ENCODE results near the gene VPS37B. TPM values are rescaled to one million over a fixed set of nuclear protein-coding genes. Genes with fewer than 3 reads are reported as not detected.

VPS37B gene
- total and polyA plus RNA-seq, 2 experiments from 2014 or later, result 31.7 to 47.3 TPM

- Histone ChIP-seq H3K36me3 (no peaks in the 10 kb centered on the region), H3K4me3 (no peak overlapping the region), H3K27ac (no peak overlapping the region), H3K27me3 (no peaks in the 10 kb centered on the region), H3K9me3 (ENCODE audit: low read depth) (no peaks in the 10 kb centered on the region), H3K4me1 (ENCODE audit: low read depth) (peaks cover 11% of the 10 kb centered on the region)
- TF ChIP-seq, protein P1, sequence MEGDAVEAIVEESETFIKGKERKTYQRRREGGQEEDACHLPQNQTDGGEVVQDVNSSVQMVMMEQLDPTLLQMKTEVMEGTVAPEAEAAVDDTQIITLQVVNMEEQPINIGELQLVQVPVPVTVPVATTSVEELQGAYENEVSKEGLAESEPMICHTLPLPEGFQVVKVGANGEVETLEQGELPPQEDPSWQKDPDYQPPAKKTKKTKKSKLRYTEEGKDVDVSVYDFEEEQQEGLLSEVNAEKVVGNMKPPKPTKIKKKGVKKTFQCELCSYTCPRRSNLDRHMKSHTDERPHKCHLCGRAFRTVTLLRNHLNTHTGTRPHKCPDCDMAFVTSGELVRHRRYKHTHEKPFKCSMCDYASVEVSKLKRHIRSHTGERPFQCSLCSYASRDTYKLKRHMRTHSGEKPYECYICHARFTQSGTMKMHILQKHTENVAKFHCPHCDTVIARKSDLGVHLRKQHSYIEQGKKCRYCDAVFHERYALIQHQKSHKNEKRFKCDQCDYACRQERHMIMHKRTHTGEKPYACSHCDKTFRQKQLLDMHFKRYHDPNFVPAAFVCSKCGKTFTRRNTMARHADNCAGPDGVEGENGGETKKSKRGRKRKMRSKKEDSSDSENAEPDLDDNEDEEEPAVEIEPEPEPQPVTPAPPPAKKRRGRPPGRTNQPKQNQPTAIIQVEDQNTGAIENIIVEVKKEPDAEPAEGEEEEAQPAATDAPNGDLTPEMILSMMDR (IDR thresholded peaks at IDR 0.05; ENCODE audit: low read depth, low read length), result no peak
- no peak for DNase-seq (ENCODE audit: low read depth in 1 of 2, low spot score in 1 of 2)
Observed at GRCh38 chr12:122850695-122851350, 45.1 kb downstream of the VPS37B start.

DNA sequence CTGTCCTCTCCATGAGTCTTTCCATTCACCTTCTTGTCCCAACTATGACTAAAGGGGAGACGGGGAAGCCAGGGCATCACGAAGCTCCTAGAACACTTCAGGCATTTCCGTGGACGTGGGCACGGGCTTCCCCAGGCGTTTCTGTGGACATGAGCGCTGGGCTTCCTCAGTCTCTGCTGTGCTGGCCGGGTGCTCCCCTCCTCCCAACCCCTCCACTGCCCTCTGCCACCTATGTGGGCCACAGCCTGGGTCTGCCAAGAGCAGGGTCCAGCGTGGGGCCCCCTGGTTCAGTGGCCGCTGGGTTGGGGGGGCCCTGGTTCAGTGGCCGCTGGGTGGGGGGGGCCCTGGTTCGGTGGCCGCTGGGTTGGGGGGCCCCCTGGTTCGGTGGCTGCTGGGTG, 45.9 kb downstream of the VPS37B start:
- Histone ChIP-seq H3K27ac (no peak overlapping the region), H3K4me1 (ENCODE audit: low read depth) (peaks cover 11% of the 10 kb centered on the region), H3K9me3 (ENCODE audit: low read depth) (no peaks in the 10 kb centered on the region), H3K4me3 (no peak overlapping the region), H3K27me3 (no peaks in the 10 kb centered on the region), H3K36me3 (no peaks in the 10 kb centered on the region)
- DNase-seq (ENCODE audit: low read depth in 1 of 2, low spot score in 1 of 2), result no peak
- TF ChIP-seq, protein P1 (IDR thresholded peaks at IDR 0.05; ENCODE audit: low read depth, low read length), result no peak

DNA sequence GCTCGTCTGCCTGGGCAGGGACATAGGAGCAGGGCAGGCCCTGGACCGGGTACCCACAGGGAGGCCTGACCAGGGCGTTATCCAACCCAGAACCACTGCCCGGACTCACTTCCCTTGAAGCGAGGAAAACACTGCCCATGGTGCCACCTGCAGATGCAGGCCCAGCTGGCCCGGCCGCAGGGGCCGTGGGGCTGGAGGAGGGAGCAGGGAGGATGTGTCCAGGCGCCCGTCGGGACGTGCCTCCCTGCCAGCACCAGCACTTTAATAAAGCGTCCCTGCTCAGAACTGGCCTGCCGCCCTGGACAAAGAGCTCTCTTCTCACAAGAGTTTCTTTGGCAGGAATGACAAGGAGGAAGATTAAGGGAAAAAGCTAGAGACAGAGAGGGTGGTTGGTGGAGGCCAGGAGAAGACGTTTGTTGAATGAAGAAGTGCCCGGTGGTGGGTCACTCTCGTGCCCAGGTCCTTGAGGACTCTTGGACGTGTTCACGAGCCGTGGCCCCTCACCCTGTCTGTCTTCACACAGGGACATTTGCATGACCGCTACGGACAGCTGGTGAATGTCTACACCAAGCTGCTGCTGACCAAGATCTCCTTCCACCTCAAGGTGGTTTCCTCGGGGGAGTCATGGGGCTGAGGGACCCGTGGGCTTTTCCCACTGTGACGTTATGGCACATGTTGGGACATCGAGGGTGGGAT, 46.4 kb downstream of the VPS37B start:
- Histone ChIP-seq H3K4me1 (ENCODE audit: low read depth) (peaks cover 11% of the 10 kb centered on the region), H3K27me3 (no peaks in the 10 kb centered on the region), H3K36me3 (no peaks in the 10 kb centered on the region), H3K9me3 (ENCODE audit: low read depth) (no peaks in the 10 kb centered on the region), H3K27ac (no peak overlapping the region), H3K4me3 (no peak overlapping the region)
- TF ChIP-seq, protein P1 (IDR thresholded peaks at IDR 0.05; ENCODE audit: low read depth, low read length), result no peak
- no peak for DNase-seq (ENCODE audit: low read depth in 1 of 2, low spot score in 1 of 2)

GRCh38 chr12:122848471-122849351, 47.2 kb downstream of the VPS37B start:
- Histone ChIP-seq H3K4me1 (ENCODE audit: low read depth) (peaks cover 11% of the 10 kb centered on the region), H3K9me3 (ENCODE audit: low read depth) (no peaks in the 10 kb centered on the region), H3K4me3 (no peak overlapping the region), H3K27me3 (no peaks in the 10 kb centered on the region), H3K27ac (no peak overlapping the region), H3K36me3 (no peaks in the 10 kb centered on the region)
- no peak for DNase-seq (ENCODE audit: low read depth in 1 of 2, low spot score in 1 of 2)
- TF ChIP-seq, protein P1 (IDR thresholded peaks at IDR 0.05; ENCODE audit: low read depth, low read length), result no peak

- no peaks in the 10 kb centered on the region for H3K9me3 ChIP-seq (ENCODE audit: low read depth)
- no peaks in the 10 kb centered on the region for H3K36me3 ChIP-seq
- no peak overlapping the region for H3K4me3 ChIP-seq
- H3K27ac ChIP-seq, result no peak overlapping the region
- H3K4me1 ChIP-seq (ENCODE audit: low read depth), result peaks cover 7% of the 10 kb centered on the region
- no peak for DNase-seq (ENCODE audit: low read depth in 1 of 2, low spot score in 1 of 2)
- TF ChIP-seq, protein P1 (IDR thresholded peaks at IDR 0.05; ENCODE audit: low read depth, low read length), result no peak
- no peaks in the 10 kb centered on the region for H3K27me3 ChIP-seq
Observed at GRCh38 chr12:122847921-122848421, 48.0 kb downstream of the VPS37B start.
